IMR-90 (cell line): Measurements from ENCODE around the gene PLCH2. TPM values are rescaled to one million over a fixed set of nuclear protein-coding genes. Genes with fewer than 3 reads are reported as not detected.

Source experiments
- ATAC-seq: fragments of 200-7000 bp; cut with Tn5 transposase; 2 replicates; pipeline ENCODE4 v1.9.1; 2020; ENCODE audit warnings: low read depth, mild to moderate bottlenecking, moderate library complexity
- BruUV-seq: library from RNA; stranded (reverse); fragments of 400-500 nt; replicated peaks from 2 replicates; lab custom pipeline; 2021; lab: Mats Ljungman, UMichigan
- CTCF ChIA-PET: fragments of 300-600 bp; formaldehyde crosslinking; extraction: SDS; loops from one replicate; lab custom pipeline; 2021; ENCODE audit warnings: antibody characterized with exemption; lab: Yijun Ruan, JAX
- POLR2A ChIA-PET: fragments of 300-600 bp; sonication (Branson Sonifier 250); formaldehyde crosslinking; loops from one replicate; lab custom pipeline; 2022; ENCODE audit warnings: antibody characterized with exemption; ENCODE audit not compliant: unreplicated experiment; lab: Charles Lee
- DNase-seq: peaks from one replicate; pipeline ENCODE4 v3.0.0; 2013
- H2AFZ ChIP-seq: replicated peaks from 2 replicates; pipeline ENCODE3; 2013; ENCODE audit warnings: low read length, mild to moderate bottlenecking; ENCODE audit not compliant: poor library complexity
- H2AK5ac ChIP-seq: 2 replicates; pipeline ENCODE4 v1.6.1; 2013; ENCODE audit warnings: low read depth, low read length, inconsistent platforms
- H2AK9ac ChIP-seq: replicated peaks from 2 replicates; pipeline ENCODE3; 2013; ENCODE audit warnings: mild to moderate bottlenecking, low read depth, low read length, moderate library complexity; ENCODE audit not compliant: poor library complexity
- H2BK120ac ChIP-seq: 2 replicates; pipeline ENCODE4 v1.6.1; 2013; ENCODE audit warnings: low read depth, low read length, inconsistent platforms
- H2BK15ac ChIP-seq: 3 replicates; pipeline ENCODE4 v1.6.1; 2013; ENCODE audit warnings: low read depth, low read length, inconsistent platforms
- H2BK20ac ChIP-seq: 2 replicates; pipeline ENCODE4 v1.6.1; 2013; ENCODE audit warnings: low read depth, mild to moderate bottlenecking, inconsistent platforms, low read length, moderate library complexity
- H2BK5ac ChIP-seq: 2 replicates; pipeline ENCODE4 v1.6.1; 2013; ENCODE audit warnings: mild to moderate bottlenecking, low read depth, low read length, inconsistent platforms; ENCODE audit not compliant: poor library complexity, severe bottlenecking
- H3K14ac ChIP-seq: replicated peaks from 2 replicates; pipeline ENCODE4 v1.6.1; 2013; ENCODE audit warnings: low read depth, low read length, inconsistent platforms
- H3K18ac ChIP-seq: 2 replicates; pipeline ENCODE4 v1.6.1; 2013; ENCODE audit warnings: low read depth, low read length, control low read depth
- H3K23ac ChIP-seq: 2 replicates; pipeline ENCODE4 v1.6.1; 2013; ENCODE audit warnings: low read depth, low read length, inconsistent platforms
- H3K27ac ChIP-seq: 2 replicates; pipeline ENCODE4 v1.5.1; 2013; ENCODE audit warnings: mild to moderate bottlenecking, control low read depth, low read length; ENCODE audit not compliant: insufficient read depth
- H3K27me3 ChIP-seq: 2 replicates; pipeline ENCODE4 v1.6.1; 2013; ENCODE audit warnings: low read length; ENCODE audit not compliant: control insufficient read depth, insufficient read depth
- H3K36me3 ChIP-seq: 2 replicates; pipeline ENCODE4 v1.6.1; 2013; ENCODE audit warnings: low read length, mixed read lengths; ENCODE audit not compliant: control insufficient read depth, insufficient read depth
- H3K4ac ChIP-seq: 2 replicates; pipeline ENCODE4 v1.6.1; 2013; ENCODE audit warnings: low read depth, low read length, inconsistent platforms
- H3K4me1 ChIP-seq: 2 replicates; pipeline ENCODE4 v1.6.1; 2013; ENCODE audit warnings: low read length, mixed read lengths; ENCODE audit not compliant: control insufficient read depth, insufficient read depth
- H3K4me2 ChIP-seq: 2 replicates; pipeline ENCODE4 v1.6.1; 2013; ENCODE audit warnings: low read depth, mild to moderate bottlenecking, control low read depth, low read length, moderate library complexity
- H3K4me3 ChIP-seq: 2 replicates; pipeline ENCODE4 v1.5.1; 2013; ENCODE audit warnings: low read depth, mild to moderate bottlenecking, control low read depth, low read length, moderate library complexity; ENCODE audit not compliant: insufficient read depth
- H3K56ac ChIP-seq: 2 replicates; pipeline ENCODE4 v1.6.1; 2013; ENCODE audit warnings: low read length, inconsistent platforms; ENCODE audit not compliant: insufficient read depth; ENCODE audit errors: extremely low read depth
- H3K79me1 ChIP-seq, 2 experiments: 2 replicates each; pipeline ENCODE4 v1.6.1; 2013; ENCODE audit warnings: low read length in 2 of 2, inconsistent platforms in 1 of 2, low read depth in 1 of 2
- H3K9ac ChIP-seq: 2 replicates; pipeline ENCODE4 v1.6.1; 2013; ENCODE audit warnings: low read depth, low read length, control low read depth
- H3K9me1 ChIP-seq: 2 replicates; pipeline ENCODE4 v1.6.1; 2013; ENCODE audit warnings: low read length, inconsistent platforms; ENCODE audit not compliant: insufficient read depth
- H3K9me3 ChIP-seq: 2 replicates; pipeline ENCODE4 v1.6.1; 2013; ENCODE audit warnings: low read length; ENCODE audit not compliant: control insufficient read depth, insufficient read depth
- H4K20me1 ChIP-seq: 2 replicates; pipeline ENCODE4 v1.6.1; 2013; ENCODE audit warnings: low read length, inconsistent platforms; ENCODE audit not compliant: insufficient read depth
- H4K5ac ChIP-seq: 2 replicates; pipeline ENCODE4 v1.6.1; 2013; ENCODE audit warnings: mild to moderate bottlenecking, low read depth, low read length, control low read depth
- H4K8ac ChIP-seq, 2 experiments: 2 replicates each; pipeline ENCODE4 v1.6.1; 2013; ENCODE audit warnings: low read depth in 2 of 2, low read length in 2 of 2, control low read depth in 1 of 2, inconsistent platforms in 1 of 2
- H4K91ac ChIP-seq: 2 replicates; pipeline ENCODE4 v1.6.1; 2013; ENCODE audit warnings: low read depth, low read length, inconsistent platforms; ENCODE audit not compliant: insufficient read depth
- BHLHE40 ChIP-seq: fragments of 150-350 bp; IDR thresholded peaks from 2 replicates; pipeline ENCODE4 v1.6.1; 2016; ENCODE audit warnings: mild to moderate bottlenecking, low read depth, low read length
- CEBPB ChIP-seq: IDR thresholded peaks from 2 replicates; pipeline ENCODE4 v1.6.1; 2012; ENCODE audit warnings: low read depth, low read length, improper control_type of control experiment
- CHD1 ChIP-seq: IDR thresholded peaks from 2 replicates; pipeline ENCODE4 v1.6.1; 2012; ENCODE audit warnings: low read depth, low read length, improper control_type of control experiment
- ELK1 ChIP-seq: fragments of 150-350 bp; IDR thresholded peaks from 2 replicates; pipeline ENCODE4 v1.6.1; 2016; ENCODE audit warnings: low read depth, mild to moderate bottlenecking, low read length, moderate library complexity, borderline replicate concordance
- FOS ChIP-seq: fragments of 150-350 bp; IDR thresholded peaks from 2 replicates; pipeline ENCODE4 v1.6.1; 2016; ENCODE audit warnings: low read depth, low read length
- MAFK ChIP-seq: IDR thresholded peaks from 2 replicates; pipeline ENCODE4 v1.6.1; 2012; ENCODE audit warnings: low read depth, low read length, improper control_type of control experiment
- MAZ ChIP-seq: IDR thresholded peaks from 2 replicates; pipeline ENCODE4 v1.6.1; 2012; ENCODE audit warnings: low read depth, mild to moderate bottlenecking, low read length, improper control_type of control experiment, moderate library complexity, borderline replicate concordance
- MXI1 ChIP-seq: IDR thresholded peaks from 2 replicates; pipeline ENCODE4 v1.6.1; 2012; ENCODE audit warnings: low read depth, mild to moderate bottlenecking, low read length, moderate library complexity, borderline replicate concordance
- NFE2L2 ChIP-seq: fragments of 150-350 bp; IDR thresholded peaks from 2 replicates; pipeline ENCODE4 v1.6.1; 2016; ENCODE audit warnings: low read depth, mild to moderate bottlenecking, low read length
- POLR2A ChIP-seq: IDR thresholded peaks from 2 replicates; pipeline ENCODE4 v1.6.1; 2012; ENCODE audit warnings: mild to moderate bottlenecking, low read depth, low read length
- RAD21 ChIP-seq: IDR thresholded peaks from 2 replicates; pipeline ENCODE4 v1.6.1; 2012; ENCODE audit warnings: low read length, improper control_type of control experiment
- RCOR1 ChIP-seq: IDR thresholded peaks from 2 replicates; pipeline ENCODE4 v1.6.1; 2012; ENCODE audit warnings: mild to moderate bottlenecking, low read length, improper control_type of control experiment; ENCODE audit not compliant: insufficient replicate concordance
- RFX5 ChIP-seq: IDR thresholded peaks from 2 replicates; pipeline ENCODE4 v1.8.0; 2012; ENCODE audit warnings: low read depth, mild to moderate bottlenecking, low read length, moderate library complexity
- SMC3 ChIP-seq: fragments of 150-350 bp; IDR thresholded peaks from 2 replicates; pipeline ENCODE4 v1.6.1; 2016; ENCODE audit warnings: low read depth, mild to moderate bottlenecking, antibody characterized with exemption, low read length, moderate library complexity
- WGBS, 2 experiments: methylation state at CpG; one replicate each; pipeline versions ENCODE4 v1.1.5 to v1.1.7; 2013; ENCODE audit warnings: missing lambda C conversion rate in 2 of 2; ENCODE audit not compliant: insufficient read length in 1 of 2; ENCODE audit errors: extremely low coverage in 2 of 2; 5-methylcytosine and 5-hydroxymethylcytosine counted together
- dilution Hi-C: fragments of 300-500 bp; cut with HindIII; formaldehyde crosslinking; loops from one replicate; pipeline ENCODE4 v1.14.3; 2018; ENCODE audit warnings: low sequenced_read_pairs; ENCODE audit not compliant: unreplicated experiment
- in situ Hi-C: fragments of 300-500 bp; cut with MboI; formaldehyde crosslinking; loops from 3 replicates; pipeline ENCODE4 v1.14.3; 2019; ENCODE audit warnings: low sequenced_read_pairs, inconsistent platforms, mixed read lengths
- intact Hi-C: fragments of 100-400 bp; cut with micrococcal nuclease; formaldehyde crosslinking; loops from 2 replicates; pipeline ENCODE4 v1.10.0; 2022
- polyA plus RNA-seq, 3 experiments: library from polyadenylated mRNA; depleted of rRNA; stranded (reverse); fragments of >200 nt; gene quantifications; 2 replicates each; pipeline ENCODE4 v1.2.3, GENCODE V29; 2012; ENCODE audit warnings: low replicate concordance in 1 of 3
- total RNA-seq: library from RNA; depleted of rRNA; stranded (reverse); fragments of >200 nt; gene quantifications from 2 replicates; pipeline ENCODE4 v1.2.3, GENCODE V29; 2012
- TF ChIP-seq, protein P1 (sequence below): conservative IDR thresholded peaks from 2 replicates; pipeline ENCODE4 v1.5.1; 2012; ENCODE audit warnings: mild to moderate bottlenecking, low read depth, low read length, improper control_type of control experiment
- TF ChIP-seq, protein P2 (sequence below): fragments of 150-350 bp; IDR thresholded peaks from 2 replicates; pipeline ENCODE4 v1.6.1; 2017; ENCODE audit warnings: mild to moderate bottlenecking, antibody characterized with exemption, low read length, low read depth

The PLCH2 gene
- total and polyA plus RNA-seq, 2 of the 4 experiments (the other 2 are of a cell fraction): 0.18 to 1.9 TPM

- Histone ChIP-seq H2BK20ac (no peak overlapping the region), H3K56ac (no peak overlapping the region), H3K14ac (no peak overlapping the region), H2AFZ (no peak overlapping the region), H4K8ac (no peak overlapping the region), H3K9ac (no peak overlapping the region), H2AK9ac (no peak overlapping the region), H2BK5ac (no peak overlapping the region), H3K36me3 (peaks cover 88% of the 10 kb centered on the region), H3K9me3 (no peaks in the 10 kb centered on the region), H4K20me1 (peaks cover 3% of the 10 kb centered on the region), H2BK120ac (no peak overlapping the region), H3K4ac (no peak overlapping the region), H3K23ac (no peak overlapping the region), H3K4me3 (no peak overlapping the region), H3K9me1 (no peaks in the 10 kb centered on the region), H3K4me2 (no peak overlapping the region), H3K27ac (no peak overlapping the region), H4K91ac (no peak overlapping the region), H3K4me1 (no peaks in the 10 kb centered on the region), H3K27me3 (no peaks in the 10 kb centered on the region), H3K79me1 (peaks cover 0 to 16% of the 10 kb centered on the region in 2 experiments; a peak in 2 of 4 replicates), H2AK5ac (no peak overlapping the region), H4K5ac (no peak overlapping the region), H3K18ac (no peak overlapping the region), H2BK15ac (no peak overlapping the region)
- intact Hi-C loops: no loop called here
- 93% methylated on average over 6 of the region's 11 CpGs; no CpG with 5 or more reads in 1 of the 2 experiments for WGBS, 2 experiments
- TF ChIP-seq POLR2A (no peak), BHLHE40 (no peak), NFE2L2 (no peak), MXI1 (no peak), RFX5 (no peak), CEBPB (no peak), RCOR1 (no peak), ELK1 (no peak), SMC3 (no peak), RAD21 (no peak), MAZ (no peak), FOS (no peak), CHD1 (no peak), MAFK (no peak)
- TF ChIP-seq, protein P1, sequence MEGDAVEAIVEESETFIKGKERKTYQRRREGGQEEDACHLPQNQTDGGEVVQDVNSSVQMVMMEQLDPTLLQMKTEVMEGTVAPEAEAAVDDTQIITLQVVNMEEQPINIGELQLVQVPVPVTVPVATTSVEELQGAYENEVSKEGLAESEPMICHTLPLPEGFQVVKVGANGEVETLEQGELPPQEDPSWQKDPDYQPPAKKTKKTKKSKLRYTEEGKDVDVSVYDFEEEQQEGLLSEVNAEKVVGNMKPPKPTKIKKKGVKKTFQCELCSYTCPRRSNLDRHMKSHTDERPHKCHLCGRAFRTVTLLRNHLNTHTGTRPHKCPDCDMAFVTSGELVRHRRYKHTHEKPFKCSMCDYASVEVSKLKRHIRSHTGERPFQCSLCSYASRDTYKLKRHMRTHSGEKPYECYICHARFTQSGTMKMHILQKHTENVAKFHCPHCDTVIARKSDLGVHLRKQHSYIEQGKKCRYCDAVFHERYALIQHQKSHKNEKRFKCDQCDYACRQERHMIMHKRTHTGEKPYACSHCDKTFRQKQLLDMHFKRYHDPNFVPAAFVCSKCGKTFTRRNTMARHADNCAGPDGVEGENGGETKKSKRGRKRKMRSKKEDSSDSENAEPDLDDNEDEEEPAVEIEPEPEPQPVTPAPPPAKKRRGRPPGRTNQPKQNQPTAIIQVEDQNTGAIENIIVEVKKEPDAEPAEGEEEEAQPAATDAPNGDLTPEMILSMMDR: no peak
- TF ChIP-seq, protein P2, sequence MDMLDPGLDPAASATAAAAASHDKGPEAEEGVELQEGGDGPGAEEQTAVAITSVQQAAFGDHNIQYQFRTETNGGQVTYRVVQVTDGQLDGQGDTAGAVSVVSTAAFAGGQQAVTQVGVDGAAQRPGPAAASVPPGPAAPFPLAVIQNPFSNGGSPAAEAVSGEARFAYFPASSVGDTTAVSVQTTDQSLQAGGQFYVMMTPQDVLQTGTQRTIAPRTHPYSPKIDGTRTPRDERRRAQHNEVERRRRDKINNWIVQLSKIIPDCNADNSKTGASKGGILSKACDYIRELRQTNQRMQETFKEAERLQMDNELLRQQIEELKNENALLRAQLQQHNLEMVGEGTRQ: no peak
- no TSS peak for BruUV-seq
- in situ Hi-C loops: no loop called here
- ChIA-PET CTCF (no interaction called here), POLR2A (no interaction called here)
- DNase-seq: no peak
- ATAC-seq: no peak
- dilution Hi-C loops: no loop called here
These were observed 39.6 kb downstream of the PLCH2 start for GRCh38 chr1:2515763-2516080.
